Measurements from ENCODE around the gene DNAJC22. TPM values are rescaled to one million over a fixed set of nuclear protein-coding genes. Genes with fewer than 3 reads are reported as not detected.
A peak's percentile ranks its signal among the peaks of the same experiment; 100 is the strongest.

Gene DNAJC22
- polyA plus RNA-seq, 3 donors, result not detected

DNA sequence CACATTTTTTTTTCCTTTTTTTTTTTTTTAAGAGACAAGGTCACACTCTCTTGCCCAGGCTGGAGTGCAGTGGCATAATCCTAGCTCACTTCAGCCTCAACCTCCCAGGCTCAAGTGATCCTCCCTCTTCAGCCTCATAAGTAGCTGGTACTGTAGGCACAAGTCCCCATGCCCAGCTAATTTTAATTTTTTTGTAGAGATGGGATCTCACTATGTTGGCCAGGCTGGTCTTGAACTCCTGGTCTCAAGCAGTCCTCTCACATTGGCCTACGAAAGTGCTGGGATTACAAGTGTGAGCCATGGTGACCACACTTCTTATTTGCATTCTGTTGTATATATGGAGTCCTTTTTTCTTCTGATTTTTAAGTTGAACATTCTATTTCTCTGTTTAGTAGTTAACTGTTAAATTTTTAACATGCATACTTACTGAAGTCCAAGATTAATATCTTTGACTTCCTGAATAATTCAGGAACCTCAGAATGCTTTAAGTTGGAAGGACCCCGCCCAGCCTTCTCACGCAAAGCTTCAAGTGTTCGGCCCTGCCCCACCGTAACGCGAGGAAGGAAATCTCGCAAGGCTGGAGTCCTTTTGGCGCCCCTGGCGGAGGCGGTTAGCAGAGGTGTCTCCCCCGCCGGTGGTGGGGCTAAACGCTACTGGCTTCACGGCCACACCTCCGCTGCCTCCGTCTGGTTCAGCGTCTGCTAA, 42.1 kb downstream of the DNAJC22 start:
- 57% methylated on average over 17 of the region's 18 CpGs for WGBS (ENCODE audit: insufficient coverage)
- Mint-ChIP-seq H3K4me3 (peak overlapping the region; percentile 37 to 62), H3K27ac (peak overlapping the region in 1 of 7 donors; percentile 62), H3K36me3 (peaks cover 3 to 4% of the 10 kb centered on the region in 2 donors), H3K9me3 (peaks cover 0 to 4% (median 0%) of the 10 kb centered on the region in 7 donors), H3K4me1 (peaks cover 7% of the 10 kb centered on the region), H3K27me3 (ENCODE audit: low read depth in 3 of 3) (peaks cover 1 to 4% (median 2%) of the 10 kb centered on the region in 3 donors)
- peak; percentile 66 to 75 (median 75) for DNase-seq
- intact Hi-C loops (cut with micrococcal nuclease), result no loop called here
- TF ChIP-seq, protein P1, sequence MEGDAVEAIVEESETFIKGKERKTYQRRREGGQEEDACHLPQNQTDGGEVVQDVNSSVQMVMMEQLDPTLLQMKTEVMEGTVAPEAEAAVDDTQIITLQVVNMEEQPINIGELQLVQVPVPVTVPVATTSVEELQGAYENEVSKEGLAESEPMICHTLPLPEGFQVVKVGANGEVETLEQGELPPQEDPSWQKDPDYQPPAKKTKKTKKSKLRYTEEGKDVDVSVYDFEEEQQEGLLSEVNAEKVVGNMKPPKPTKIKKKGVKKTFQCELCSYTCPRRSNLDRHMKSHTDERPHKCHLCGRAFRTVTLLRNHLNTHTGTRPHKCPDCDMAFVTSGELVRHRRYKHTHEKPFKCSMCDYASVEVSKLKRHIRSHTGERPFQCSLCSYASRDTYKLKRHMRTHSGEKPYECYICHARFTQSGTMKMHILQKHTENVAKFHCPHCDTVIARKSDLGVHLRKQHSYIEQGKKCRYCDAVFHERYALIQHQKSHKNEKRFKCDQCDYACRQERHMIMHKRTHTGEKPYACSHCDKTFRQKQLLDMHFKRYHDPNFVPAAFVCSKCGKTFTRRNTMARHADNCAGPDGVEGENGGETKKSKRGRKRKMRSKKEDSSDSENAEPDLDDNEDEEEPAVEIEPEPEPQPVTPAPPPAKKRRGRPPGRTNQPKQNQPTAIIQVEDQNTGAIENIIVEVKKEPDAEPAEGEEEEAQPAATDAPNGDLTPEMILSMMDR (IDR thresholded peaks at IDR 0.05), result peak; percentile 53
- H3K9ac ChIP-seq (ENCODE audit: insufficient read depth, low read length, poor library complexity, severe bottlenecking), result peak overlapping the region; percentile 34
- no peaks in the 10 kb centered on the region for H3K79me2 ChIP-seq (ENCODE audit: insufficient read depth, low read length)
- peak overlapping the region in 1 of 3 experiments; percentile 53 for H3K4me3 ChIP-seq (replicated peaks in 1 of 3; ENCODE audit: low read depth in 2 of 3, low read length in 3 of 3)
- no peaks in the 10 kb centered on the region for H3K9me3 ChIP-seq (replicated peaks in 1 of 2; ENCODE audit: control insufficient read depth in 1 of 2, insufficient read depth in 1 of 2, low read length in 2 of 2)
- no peak overlapping the region for H3K27ac ChIP-seq (ENCODE audit: low read depth in 1 of 2, low read length in 2 of 2)
- no peaks in the 10 kb centered on the region for H3K36me3 ChIP-seq (replicated peaks in 1 of 2; ENCODE audit: control insufficient read depth in 1 of 2, insufficient read depth in 2 of 2, low read length in 2 of 2)
- peaks cover 5 to 12% of the 10 kb centered on the region in 2 donors for H3K4me1 ChIP-seq (ENCODE audit: control insufficient read depth in 1 of 2, insufficient read depth in 2 of 2, low read length in 2 of 2)
- H2AFZ ChIP-seq (ENCODE audit: insufficient read depth, low read depth, low read length, poor library complexity, severe bottlenecking), result peak overlapping the region; percentile 74
- peak overlapping the region; percentile 57 for H3K4me2 ChIP-seq (replicated peaks; ENCODE audit: extremely low read depth, low read length, poor library complexity, severe bottlenecking)
- H3K27me3 ChIP-seq (ENCODE audit: control insufficient read depth in 2 of 2, insufficient read depth in 2 of 2, low read length in 2 of 2), result no peaks in the 10 kb centered on the region
- no peaks in the 10 kb centered on the region for H4K20me1 ChIP-seq (ENCODE audit: insufficient read depth, low read length)

DNA sequence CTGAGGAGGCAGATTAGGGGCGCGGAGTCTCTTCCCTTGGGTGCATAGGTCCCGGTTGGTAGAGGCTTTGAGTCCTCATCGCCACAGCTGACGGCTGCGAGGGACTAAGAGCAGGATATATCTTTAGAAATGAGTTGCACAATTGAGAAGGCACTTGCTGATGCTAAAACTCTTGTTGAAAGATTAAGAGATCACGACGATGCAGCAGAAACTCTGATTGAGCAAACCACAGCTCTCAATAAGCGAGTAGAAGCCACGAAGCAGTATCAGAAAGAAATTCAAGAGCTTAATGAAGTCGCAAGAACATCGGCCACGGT, 42.7 kb downstream of the DNAJC22 start:
- DNase-seq, result no peak
- WGBS (ENCODE audit: insufficient coverage), result 80% methylated on average over 13 of the region's 13 CpGs
- H2AFZ ChIP-seq (ENCODE audit: insufficient read depth, low read depth, low read length, poor library complexity, severe bottlenecking), result peak overlapping the region; percentile 74

More for the DNA sequence above, 42.7 kb downstream of the DNAJC22 start:
- Histone ChIP-seq H3K4me3 (replicated peaks in 1 of 3; ENCODE audit: low read depth in 2 of 3, low read length in 3 of 3) (peak overlapping the region in 1 of 3 experiments; percentile 53), H3K36me3 (replicated peaks in 1 of 2; ENCODE audit: control insufficient read depth in 1 of 2, insufficient read depth in 2 of 2, low read length in 2 of 2) (no peaks in the 10 kb centered on the region), H3K27me3 (ENCODE audit: control insufficient read depth in 2 of 2, insufficient read depth in 2 of 2, low read length in 2 of 2) (no peaks in the 10 kb centered on the region), H3K4me2 (replicated peaks; ENCODE audit: extremely low read depth, low read length, poor library complexity, severe bottlenecking) (peak overlapping the region; percentile 57), H3K9ac (ENCODE audit: insufficient read depth, low read length, poor library complexity, severe bottlenecking) (peak overlapping the region; percentile 34), H3K9me3 (replicated peaks in 1 of 2; ENCODE audit: control insufficient read depth in 1 of 2, insufficient read depth in 1 of 2, low read length in 2 of 2) (no peaks in the 10 kb centered on the region), H4K20me1 (ENCODE audit: insufficient read depth, low read length) (no peaks in the 10 kb centered on the region), H3K79me2 (ENCODE audit: insufficient read depth, low read length) (no peaks in the 10 kb centered on the region), H3K4me1 (ENCODE audit: control insufficient read depth in 1 of 2, insufficient read depth in 2 of 2, low read length in 2 of 2) (peaks cover 5 to 12% of the 10 kb centered on the region in 2 donors), H3K27ac (ENCODE audit: low read depth in 1 of 2, low read length in 2 of 2) (no peak overlapping the region)
- Mint-ChIP-seq H3K36me3 (peaks cover 3 to 4% of the 10 kb centered on the region in 2 donors), H3K9me3 (peaks cover 0 to 4% (median 0%) of the 10 kb centered on the region in 7 donors), H3K27ac (peak overlapping the region in 2 of 7 donors; percentile 37 to 62), H3K4me1 (peaks cover 7% of the 10 kb centered on the region), H3K27me3 (ENCODE audit: low read depth in 3 of 3) (peaks cover 1 to 4% (median 2%) of the 10 kb centered on the region in 3 donors), H3K4me3 (peak overlapping the region; percentile 37 to 62)
- intact Hi-C loops (cut with micrococcal nuclease), result no loop called here
- TF ChIP-seq, protein P1 (IDR thresholded peaks at IDR 0.05), result peak; percentile 16

Data from CD14-positive monocyte (primary cell).